ENCODE results near the gene RNASEH2B. TPM values are rescaled to one million over a fixed set of nuclear protein-coding genes. Genes with fewer than 3 reads are reported as not detected.

RNASEH2B gene
- total RNA-seq, 1 donor from 2014 or later: 20.0 TPM

GRCh38 chr13:50873467-50873866 is 36.1 kb upstream of the RNASEH2B start:
- Mint-ChIP-seq H3K36me3 (ENCODE audit: unreplicated experiment) (no peaks in the 10 kb centered on the region), H3K27ac (ENCODE audit: unreplicated experiment) (no peak overlapping the region), H3K4me3 (ENCODE audit: unreplicated experiment) (no peak overlapping the region), H3K9me3 (ENCODE audit: unreplicated experiment) (no peaks in the 10 kb centered on the region), H3K27me3 (ENCODE audit: unreplicated experiment) (no peaks in the 10 kb centered on the region), H3K4me1 (ENCODE audit: unreplicated experiment) (peaks cover 4% of the 10 kb centered on the region)
- TF ChIP-seq, protein P1, sequence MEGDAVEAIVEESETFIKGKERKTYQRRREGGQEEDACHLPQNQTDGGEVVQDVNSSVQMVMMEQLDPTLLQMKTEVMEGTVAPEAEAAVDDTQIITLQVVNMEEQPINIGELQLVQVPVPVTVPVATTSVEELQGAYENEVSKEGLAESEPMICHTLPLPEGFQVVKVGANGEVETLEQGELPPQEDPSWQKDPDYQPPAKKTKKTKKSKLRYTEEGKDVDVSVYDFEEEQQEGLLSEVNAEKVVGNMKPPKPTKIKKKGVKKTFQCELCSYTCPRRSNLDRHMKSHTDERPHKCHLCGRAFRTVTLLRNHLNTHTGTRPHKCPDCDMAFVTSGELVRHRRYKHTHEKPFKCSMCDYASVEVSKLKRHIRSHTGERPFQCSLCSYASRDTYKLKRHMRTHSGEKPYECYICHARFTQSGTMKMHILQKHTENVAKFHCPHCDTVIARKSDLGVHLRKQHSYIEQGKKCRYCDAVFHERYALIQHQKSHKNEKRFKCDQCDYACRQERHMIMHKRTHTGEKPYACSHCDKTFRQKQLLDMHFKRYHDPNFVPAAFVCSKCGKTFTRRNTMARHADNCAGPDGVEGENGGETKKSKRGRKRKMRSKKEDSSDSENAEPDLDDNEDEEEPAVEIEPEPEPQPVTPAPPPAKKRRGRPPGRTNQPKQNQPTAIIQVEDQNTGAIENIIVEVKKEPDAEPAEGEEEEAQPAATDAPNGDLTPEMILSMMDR (IDR thresholded peaks at IDR 0.05): no peak
- no peak for DNase-seq (ENCODE audit: extremely low spot score, unreplicated experiment)

DNA sequence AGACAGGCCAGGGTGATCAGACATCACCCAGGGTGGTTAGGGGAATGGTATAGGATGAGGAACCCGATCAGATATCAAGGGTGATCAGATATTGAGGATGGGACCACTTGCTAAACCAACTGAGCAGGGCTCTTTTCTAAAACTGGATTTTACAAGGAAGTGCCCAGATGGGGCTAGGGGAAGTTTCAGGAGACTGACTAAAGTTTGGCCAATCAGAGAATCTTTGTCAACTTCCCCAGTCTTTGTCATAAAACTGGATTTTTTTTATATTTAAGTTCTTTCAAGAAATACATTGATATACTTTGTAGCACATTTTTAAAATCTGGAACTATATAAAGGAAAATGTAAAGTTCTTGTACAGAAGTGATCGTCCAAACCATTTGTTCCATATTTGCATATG is 35.6 kb upstream of the RNASEH2B start:
- TF ChIP-seq, protein P1 (IDR thresholded peaks at IDR 0.05): no peak
- H3K4me3 Mint-ChIP-seq (ENCODE audit: unreplicated experiment): no peak overlapping the region
- H3K27ac Mint-ChIP-seq (ENCODE audit: unreplicated experiment): no peak overlapping the region
- no peaks in the 10 kb centered on the region for H3K36me3 Mint-ChIP-seq (ENCODE audit: unreplicated experiment)
- peaks cover 4% of the 10 kb centered on the region for H3K4me1 Mint-ChIP-seq (ENCODE audit: unreplicated experiment)
- no peak for DNase-seq (ENCODE audit: extremely low spot score, unreplicated experiment)
- no peaks in the 10 kb centered on the region for H3K27me3 Mint-ChIP-seq (ENCODE audit: unreplicated experiment)
- no peaks in the 10 kb centered on the region for H3K9me3 Mint-ChIP-seq (ENCODE audit: unreplicated experiment)

- Mint-ChIP-seq H3K27me3 (ENCODE audit: unreplicated experiment) (peaks cover 16% of the 10 kb centered on the region), H3K9me3 (ENCODE audit: unreplicated experiment) (peaks cover 8% of the 10 kb centered on the region), H3K36me3 (ENCODE audit: unreplicated experiment) (no peaks in the 10 kb centered on the region), H3K4me1 (ENCODE audit: unreplicated experiment) (no peaks in the 10 kb centered on the region), H3K27ac (ENCODE audit: unreplicated experiment) (no peak overlapping the region), H3K4me3 (ENCODE audit: unreplicated experiment) (no peak overlapping the region)
- DNase-seq (ENCODE audit: extremely low spot score, unreplicated experiment): no peak
- TF ChIP-seq, protein P1 (IDR thresholded peaks at IDR 0.05): no peak
Measured at GRCh38 chr13:50882816-50883435, 26.7 kb upstream of the RNASEH2B start.

GRCh38 chr13:50883728-50884127 is 25.9 kb upstream of the RNASEH2B start:
- DNase-seq (ENCODE audit: extremely low spot score, unreplicated experiment): no peak
- no peaks in the 10 kb centered on the region for H3K4me1 Mint-ChIP-seq (ENCODE audit: unreplicated experiment)
- H3K27me3 Mint-ChIP-seq (ENCODE audit: unreplicated experiment): peaks cover 19% of the 10 kb centered on the region
- no peaks in the 10 kb centered on the region for H3K36me3 Mint-ChIP-seq (ENCODE audit: unreplicated experiment)
- H3K4me3 Mint-ChIP-seq (ENCODE audit: unreplicated experiment): no peak overlapping the region
- H3K9me3 Mint-ChIP-seq (ENCODE audit: unreplicated experiment): peaks cover 8% of the 10 kb centered on the region
- TF ChIP-seq, protein P1 (IDR thresholded peaks at IDR 0.05): no peak
- H3K27ac Mint-ChIP-seq (ENCODE audit: unreplicated experiment): no peak overlapping the region

DNA sequence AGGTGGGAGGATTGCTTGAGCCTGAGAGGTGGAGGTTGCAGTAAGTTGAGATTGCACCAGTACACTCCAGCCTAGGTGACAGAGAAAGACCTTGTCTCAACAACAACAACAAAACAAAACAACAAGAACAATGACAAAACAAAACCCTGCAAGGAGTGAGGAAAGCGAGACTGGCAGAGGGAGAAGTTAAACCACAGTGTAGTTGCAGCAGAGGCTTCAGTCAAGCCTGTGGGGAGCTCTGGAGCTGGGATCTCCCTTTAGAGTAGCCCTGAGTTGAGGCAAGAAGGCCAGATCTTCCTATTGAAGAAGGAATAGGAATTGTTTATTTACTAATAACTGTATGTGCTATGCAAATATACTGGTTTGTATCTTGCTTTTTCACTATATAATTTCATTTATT is 25.3 kb upstream of the RNASEH2B start:
- no peak for DNase-seq (ENCODE audit: extremely low spot score, unreplicated experiment)
- Mint-ChIP-seq H3K9me3 (ENCODE audit: unreplicated experiment) (peaks cover 8% of the 10 kb centered on the region), H3K4me1 (ENCODE audit: unreplicated experiment) (no peaks in the 10 kb centered on the region), H3K27me3 (ENCODE audit: unreplicated experiment) (peaks cover 19% of the 10 kb centered on the region), H3K4me3 (ENCODE audit: unreplicated experiment) (no peak overlapping the region), H3K27ac (ENCODE audit: unreplicated experiment) (no peak overlapping the region), H3K36me3 (ENCODE audit: unreplicated experiment) (no peaks in the 10 kb centered on the region)
- TF ChIP-seq, protein P1 (IDR thresholded peaks at IDR 0.05): no peak
